ENCODE measurements around the gene WIZ.
"Not testable (repeated sequence)": the region's sequence is repeated elsewhere in the genome, so short reads cannot be mapped to it uniquely, and the experiment has no call there.

Gene WIZ

GRCh38 chr19:15412832-15413231, 36.9 kb downstream of the WIZ start:
- in situ Hi-C loops (cut with MboI; ENCODE audit: low sequenced_read_pairs) = no loop called here

GRCh38 chr19:15411351-15411750, 38.4 kb downstream of the WIZ start:
- in situ Hi-C loops (cut with MboI; ENCODE audit: low sequenced_read_pairs) = not testable (repeated sequence)

GRCh38 chr19:15404780-15405211, 45.0 kb downstream of the WIZ start:
- in situ Hi-C loops (cut with MboI; ENCODE audit: low sequenced_read_pairs) = no loop called here

GRCh38 chr19:15404097-15404779, 45.5 kb downstream of the WIZ start:
- in situ Hi-C loops (cut with MboI; ENCODE audit: low sequenced_read_pairs) = no loop called here

- in situ Hi-C loops (cut with MboI; ENCODE audit: low sequenced_read_pairs) = no loop called here
Measured at GRCh38 chr19:15403151-15403531, 46.6 kb downstream of the WIZ start.

- in situ Hi-C loops (cut with MboI; ENCODE audit: low sequenced_read_pairs) = no loop called here
Measured at GRCh38 chr19:15402411-15403150, 47.2 kb downstream of the WIZ start.

- in situ Hi-C loops (cut with MboI; ENCODE audit: low sequenced_read_pairs) = no loop called here
Measured at GRCh38 chr19:15401397-15401710, 48.4 kb downstream of the WIZ start.

- in situ Hi-C loops (cut with MboI; ENCODE audit: low sequenced_read_pairs) = no loop called here
Measured at GRCh38 chr19:15400521-15401396, 49.0 kb downstream of the WIZ start.

- in situ Hi-C loops (cut with MboI; ENCODE audit: low sequenced_read_pairs) = no loop called here
Measured at GRCh38 chr19:15399635-15400034, 50.1 kb downstream of the WIZ start.

- in situ Hi-C loops (cut with MboI; ENCODE audit: low sequenced_read_pairs) = no loop called here
Measured at GRCh38 chr19:15399234-15399515, 50.6 kb downstream of the WIZ start.

GRCh38 chr19:15398501-15399233, 51.1 kb downstream of the WIZ start:
- in situ Hi-C loops (cut with MboI; ENCODE audit: low sequenced_read_pairs) = no loop called here

- in situ Hi-C loops (cut with MboI; ENCODE audit: low sequenced_read_pairs) = no loop called here
Measured at GRCh38 chr19:15397782-15398181, 52.0 kb downstream of the WIZ start.

GRCh38 chr19:15397236-15397635, 52.5 kb downstream of the WIZ start:
- in situ Hi-C loops (cut with MboI; ENCODE audit: low sequenced_read_pairs) = no loop called here

GRCh38 chr19:15396436-15396835, 53.3 kb downstream of the WIZ start:
- in situ Hi-C loops (cut with MboI; ENCODE audit: low sequenced_read_pairs) = no loop called here

GRCh38 chr19:15395251-15395650, 54.5 kb downstream of the WIZ start:
- in situ Hi-C loops (cut with MboI; ENCODE audit: low sequenced_read_pairs) = not testable (repeated sequence)

- in situ Hi-C loops (cut with MboI; ENCODE audit: low sequenced_read_pairs) = no loop called here
Measured at GRCh38 chr19:15394426-15394825, 55.3 kb downstream of the WIZ start.

- in situ Hi-C loops (cut with MboI; ENCODE audit: low sequenced_read_pairs) = no loop called here
Measured at GRCh38 chr19:15393963-15394362, 55.8 kb downstream of the WIZ start.

GRCh38 chr19:15390814-15391213, 58.9 kb downstream of the WIZ start:
- in situ Hi-C loops (cut with MboI; ENCODE audit: low sequenced_read_pairs) = no loop called here

- in situ Hi-C loops (cut with MboI; ENCODE audit: low sequenced_read_pairs) = no loop called here
Measured at GRCh38 chr19:15381864-15382263, 67.9 kb downstream of the WIZ start.

- in situ Hi-C loops (cut with MboI; ENCODE audit: low sequenced_read_pairs) = no loop called here
Measured at GRCh38 chr19:15381429-15381828, 68.3 kb downstream of the WIZ start.

- in situ Hi-C loops (cut with MboI; ENCODE audit: low sequenced_read_pairs) = no loop called here
Measured at GRCh38 chr19:15379999-15380647, 69.6 kb downstream of the WIZ start.

Data from hTERT RPE-1 (cell line).